GM18861 (cell line): ENCODE data around the gene MAPKBP1.

Source experiments
- ATAC-seq: cut with Tn5 transposase; IDR thresholded peaks from one replicate; pipeline ENCODE4 v1.9.1; 2021; ENCODE audit not compliant: unreplicated experiment

Gene MAPKBP1

DNA sequence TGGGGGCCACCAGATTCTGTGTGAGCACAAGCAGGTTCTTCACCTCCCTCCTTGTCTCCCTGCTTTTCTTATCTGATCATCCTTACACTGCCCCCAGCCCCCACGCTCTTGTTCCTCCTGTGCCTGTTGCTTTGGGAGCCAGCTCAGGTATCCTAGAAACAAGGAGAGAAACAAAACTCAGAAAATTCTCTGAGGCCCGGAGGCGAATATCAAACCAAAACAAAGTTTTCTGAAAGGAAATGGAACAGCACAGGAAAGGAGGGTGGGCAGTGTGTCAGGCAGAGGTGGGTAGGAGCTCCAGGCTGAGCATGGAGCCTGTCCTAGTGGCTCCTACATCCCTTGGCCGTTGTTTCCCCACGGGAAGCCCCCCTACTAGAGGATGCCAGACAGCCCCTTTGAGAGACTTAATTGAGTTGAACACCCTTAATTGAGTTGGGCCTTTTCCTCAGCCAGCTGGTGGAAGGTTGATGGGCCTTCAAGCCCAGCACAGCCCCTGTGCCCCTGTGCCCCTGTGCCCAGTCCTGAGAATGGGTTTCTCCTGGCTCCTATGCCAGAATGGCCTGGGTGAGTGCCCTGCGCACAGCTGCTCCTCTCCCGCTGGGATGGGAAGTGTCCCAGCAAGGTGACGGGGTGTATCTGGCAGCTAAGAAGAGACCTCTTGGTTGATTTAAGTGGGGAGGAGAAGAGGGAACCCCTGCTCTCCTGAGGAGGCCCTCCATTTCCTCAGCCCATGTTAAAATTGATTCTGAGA is 30.8 kb downstream of the MAPKBP1 start:
- ATAC-seq: no peak

DNA sequence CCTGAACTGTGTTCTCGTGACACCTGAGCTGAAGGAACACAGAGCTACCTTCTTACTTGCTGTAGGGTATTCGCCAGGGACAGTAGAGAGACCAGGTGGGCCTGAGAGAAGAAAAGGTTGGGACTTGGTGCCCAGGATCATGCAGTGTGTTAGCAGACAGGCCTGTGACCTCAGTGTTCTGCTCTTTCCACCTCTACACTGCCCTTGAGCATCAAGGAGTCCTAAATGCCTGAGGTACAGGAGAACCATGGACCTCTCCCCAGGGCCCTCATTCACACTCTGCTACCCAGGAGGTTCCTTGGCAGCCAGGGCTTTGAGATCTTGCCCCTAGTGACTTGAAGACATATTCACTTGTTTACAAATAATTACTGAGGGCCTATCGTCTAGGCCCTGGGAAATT is 31.4 kb downstream of the MAPKBP1 start:
- ATAC-seq: no peak

DNA sequence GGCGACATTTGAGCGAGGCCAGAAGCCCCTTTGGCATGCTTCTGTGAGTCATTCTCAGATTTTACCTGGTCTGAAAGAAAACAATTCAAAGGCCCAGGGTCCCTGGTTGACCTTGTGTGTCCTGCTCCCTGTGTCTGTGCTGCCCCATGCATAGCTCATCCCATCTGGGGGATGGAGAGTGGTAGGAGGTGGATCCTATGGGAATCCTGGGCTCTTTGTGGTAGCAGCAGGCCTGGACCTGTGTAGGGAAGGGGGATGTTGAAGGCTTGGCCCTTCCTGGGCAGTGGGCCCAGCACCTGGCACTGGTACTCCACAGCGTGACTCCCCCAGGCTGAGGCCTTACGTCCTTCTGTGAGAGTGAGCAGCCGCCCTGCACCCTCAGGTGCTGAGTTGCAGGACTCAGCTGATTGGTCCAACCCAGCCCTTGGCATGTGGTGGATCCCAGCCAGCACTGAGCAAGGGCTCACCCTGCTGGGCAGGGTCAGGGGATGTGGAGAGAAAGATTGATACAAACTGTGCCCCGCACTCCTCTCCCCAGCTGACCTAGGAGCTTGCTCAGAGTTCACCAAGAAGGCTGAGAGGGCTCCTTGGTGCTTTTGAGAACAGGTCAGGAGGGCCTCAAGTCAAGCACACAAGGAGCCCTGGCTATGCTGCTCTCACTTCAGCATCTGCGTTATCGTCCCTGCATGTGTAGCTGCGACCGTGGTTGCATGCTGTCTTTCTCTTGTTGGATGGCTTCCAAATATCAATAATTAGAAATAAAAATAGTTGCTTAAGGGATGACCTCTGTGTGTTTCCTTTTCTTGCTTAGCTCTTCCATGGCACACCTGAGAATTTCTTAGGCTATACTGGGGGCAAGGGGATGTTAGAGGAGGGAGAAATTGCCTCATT is 32.3 kb downstream of the MAPKBP1 start:
- no peak for ATAC-seq

DNA sequence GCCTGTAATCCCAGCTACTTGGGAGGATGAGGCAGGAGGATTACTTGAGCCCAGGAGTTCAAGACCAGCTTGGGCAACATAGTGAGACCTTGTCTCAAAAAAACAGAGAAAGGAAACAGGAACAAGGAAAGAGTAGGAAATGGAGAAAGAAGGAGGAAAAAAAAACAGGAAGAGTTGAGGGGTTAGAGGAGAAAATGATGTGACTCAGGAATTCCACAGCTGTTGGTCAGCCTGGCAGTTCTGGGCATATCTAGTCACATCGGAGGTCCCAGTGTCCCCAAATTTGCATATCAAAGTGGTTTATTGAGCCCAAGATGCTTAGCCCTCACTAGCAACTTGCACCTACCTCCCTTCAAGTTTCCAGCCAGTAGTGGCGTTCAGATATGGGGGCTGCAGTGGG is 34.8 kb downstream of the MAPKBP1 start:
- no peak for ATAC-seq

DNA sequence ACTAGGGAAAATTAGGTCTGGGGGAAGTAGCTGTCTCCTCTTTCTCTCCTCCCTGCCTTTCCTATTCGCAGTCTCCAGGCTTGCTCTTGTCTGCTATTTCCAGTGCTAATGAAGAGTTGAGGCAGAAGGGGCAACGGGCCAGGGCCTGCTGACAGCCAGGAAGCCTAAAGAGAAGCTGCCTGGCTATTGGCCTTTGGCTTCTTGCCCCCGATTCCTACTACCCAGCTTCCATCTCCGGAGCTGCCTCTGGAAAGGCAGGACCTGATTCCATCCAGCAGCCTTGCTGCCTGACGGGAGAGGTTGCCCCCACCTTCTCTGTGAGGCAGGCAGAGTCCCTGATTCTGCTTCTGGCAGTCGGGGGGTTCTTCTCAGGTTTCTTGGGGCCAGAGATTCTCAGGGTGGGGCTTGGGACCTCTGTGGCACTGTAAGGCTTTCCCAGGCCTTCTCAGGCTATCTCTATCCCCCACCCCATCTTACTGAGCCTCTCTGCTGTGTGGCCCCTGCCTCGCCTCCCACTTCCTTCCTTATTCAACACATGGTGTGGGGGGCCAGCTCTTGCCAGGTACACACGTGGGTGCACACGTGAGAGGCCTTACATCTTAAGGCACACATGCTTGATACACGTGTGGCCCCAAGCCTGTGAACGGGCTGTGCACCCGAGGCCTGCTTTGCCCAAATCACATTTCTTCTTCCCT is 35.4 kb downstream of the MAPKBP1 start:
- ATAC-seq: no peak

- ATAC-seq: no peak
These were observed 36.6 kb downstream of the MAPKBP1 start for GRCh38 chr15:41810651-41811431.

DNA sequence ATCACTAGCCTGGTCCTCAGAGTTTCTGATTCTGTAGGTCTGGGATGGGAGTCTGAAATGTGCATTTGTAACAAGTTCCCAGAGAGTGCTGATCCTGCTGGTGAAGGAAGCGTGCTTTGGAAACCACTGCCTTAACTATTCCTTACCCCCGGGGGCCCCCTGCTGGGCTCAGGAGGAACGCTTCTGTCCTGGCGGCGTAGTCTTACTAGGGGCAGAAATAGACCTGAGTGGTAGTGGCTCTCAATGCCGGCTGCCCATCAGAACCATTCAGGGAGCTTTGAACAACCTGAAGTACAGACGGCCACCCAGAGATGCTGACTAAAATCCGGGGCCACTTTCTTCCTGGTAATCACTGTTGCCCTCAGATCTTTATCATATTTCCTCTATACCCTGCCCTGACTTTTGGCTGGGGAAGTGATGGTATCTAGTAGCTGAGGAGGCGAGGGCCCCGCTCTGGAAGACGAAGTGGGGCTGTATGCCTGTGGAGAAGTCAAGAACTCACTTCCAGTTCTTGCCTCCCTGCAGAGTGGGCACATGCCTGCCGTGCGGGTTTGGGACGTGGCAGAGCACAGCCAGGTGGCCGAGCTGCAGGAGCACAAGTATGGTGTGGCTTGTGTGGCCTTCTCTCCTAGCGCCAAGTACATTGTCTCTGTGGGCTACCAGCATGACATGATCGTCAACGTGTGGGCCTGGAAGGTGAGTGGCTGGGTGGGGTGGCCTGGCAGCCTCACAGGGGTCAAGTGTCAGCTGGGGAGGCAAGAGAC is 37.3 kb downstream of the MAPKBP1 start:
- no peak for ATAC-seq

- ATAC-seq: no peak
These were observed 38.6 kb downstream of the MAPKBP1 start for GRCh38 chr15:41812820-41813375.

- no peak for ATAC-seq
These were observed 39.1 kb downstream of the MAPKBP1 start for GRCh38 chr15:41813426-41813825.

DNA sequence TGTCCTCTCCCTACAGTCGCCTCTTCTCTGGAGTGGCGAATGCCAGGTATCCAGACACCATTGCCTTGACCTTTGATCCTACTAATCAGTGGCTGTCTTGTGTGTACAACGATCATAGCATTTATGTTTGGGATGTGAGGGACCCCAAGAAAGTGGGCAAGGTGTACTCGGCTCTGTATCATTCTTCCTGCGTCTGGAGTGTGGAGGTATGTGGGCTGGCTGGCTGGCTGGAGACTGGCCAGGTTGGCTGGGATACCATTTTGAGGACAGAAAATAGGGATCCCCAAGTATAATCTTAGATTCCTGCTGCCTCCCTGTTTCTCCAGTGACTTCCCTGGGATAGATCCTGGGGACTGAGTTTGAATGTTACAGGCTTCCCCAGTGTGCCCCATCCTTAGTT is 40.2 kb downstream of the MAPKBP1 start:
- ATAC-seq: no peak

DNA sequence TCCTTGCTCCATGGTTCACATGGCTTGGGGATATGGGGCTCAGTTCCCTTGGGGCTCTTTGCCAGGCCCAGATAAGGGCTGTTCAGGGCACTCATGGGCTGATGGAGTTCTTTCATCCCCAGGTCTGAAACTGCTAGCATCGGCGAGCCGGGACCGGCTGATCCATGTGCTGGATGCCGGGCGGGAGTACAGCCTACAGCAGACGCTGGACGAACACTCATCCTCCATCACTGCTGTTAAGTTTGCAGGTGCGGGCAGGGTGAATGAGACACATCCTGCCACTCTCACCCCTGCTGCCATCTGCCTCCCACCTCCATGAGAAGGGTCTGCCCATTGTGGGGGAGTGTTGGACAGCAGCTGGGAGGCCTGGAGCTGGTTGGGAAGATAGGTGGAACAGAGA is 42.5 kb downstream of the MAPKBP1 start:
- no peak for ATAC-seq

GRCh38 chr15:41817327-41817726 is 43.0 kb downstream of the MAPKBP1 start:
- ATAC-seq: no peak

DNA sequence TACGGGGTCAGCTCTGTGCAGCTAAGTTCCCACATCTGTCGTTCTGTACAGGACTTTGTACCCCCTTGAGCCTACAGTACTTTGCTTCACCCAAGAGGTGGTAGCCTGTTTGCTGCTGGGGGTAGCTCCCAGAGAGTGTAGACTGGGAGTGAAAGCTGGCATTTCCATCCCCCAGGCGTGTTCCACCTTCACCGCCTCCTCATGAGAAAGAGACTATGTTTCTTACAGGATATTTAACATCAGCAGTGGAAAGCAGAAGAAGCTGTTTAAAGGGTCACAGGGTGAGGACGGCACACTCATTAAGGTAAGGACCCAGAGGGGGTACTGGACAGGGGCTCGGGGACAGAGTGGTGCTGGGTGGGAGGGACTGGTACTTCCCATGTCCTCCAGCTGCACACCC is 43.5 kb downstream of the MAPKBP1 start:
- no peak for ATAC-seq

- no peak for ATAC-seq
These were observed 45.3 kb downstream of the MAPKBP1 start for GRCh38 chr15:41819455-41820050.

GRCh38 chr15:41820791-41821423 is 46.6 kb downstream of the MAPKBP1 start:
- ATAC-seq: no peak

DNA sequence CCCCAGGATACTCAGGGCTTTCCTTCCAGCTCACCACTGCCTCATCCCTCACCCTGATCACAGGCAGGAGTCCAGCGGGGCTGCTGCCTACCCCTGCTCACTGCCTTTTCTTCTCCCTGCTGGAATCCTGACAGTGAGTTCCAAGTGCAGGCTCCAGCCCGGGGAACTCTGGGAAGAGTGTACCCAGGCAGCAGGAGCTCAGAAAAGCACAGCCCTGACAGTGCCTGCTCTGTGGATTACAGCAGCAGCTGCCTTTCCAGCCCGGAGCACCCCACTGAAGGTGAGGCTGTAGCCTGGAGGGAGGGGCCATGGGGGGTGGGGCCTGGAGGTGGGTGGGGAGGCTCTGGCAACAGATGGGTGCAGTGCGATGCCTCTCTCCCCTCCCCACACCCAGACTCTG is 47.5 kb downstream of the MAPKBP1 start:
- no peak for ATAC-seq

DNA sequence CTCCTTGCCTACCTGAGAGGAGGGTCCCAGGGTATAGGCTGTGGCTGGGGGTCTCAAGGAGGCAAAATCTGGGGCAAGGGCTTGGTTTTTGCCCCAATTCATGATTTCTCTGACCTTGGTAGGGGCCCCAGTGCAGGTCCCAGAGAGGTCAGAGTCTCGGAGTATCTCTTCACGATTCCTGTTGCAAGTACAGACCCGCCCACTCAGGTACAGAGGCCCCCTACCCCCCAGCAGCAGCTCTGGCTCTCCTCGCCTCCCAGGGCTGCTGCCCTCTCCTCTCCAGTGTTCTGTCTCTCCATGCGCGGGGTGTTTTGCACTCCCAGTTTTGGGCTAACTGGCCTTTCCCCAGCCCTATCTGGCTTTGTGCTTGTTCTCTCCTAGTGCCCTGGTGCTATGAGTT is 48.2 kb downstream of the MAPKBP1 start:
- no peak for ATAC-seq

GRCh38 chr15:41822957-41823356 is 48.7 kb downstream of the MAPKBP1 start:
- no peak for ATAC-seq

DNA sequence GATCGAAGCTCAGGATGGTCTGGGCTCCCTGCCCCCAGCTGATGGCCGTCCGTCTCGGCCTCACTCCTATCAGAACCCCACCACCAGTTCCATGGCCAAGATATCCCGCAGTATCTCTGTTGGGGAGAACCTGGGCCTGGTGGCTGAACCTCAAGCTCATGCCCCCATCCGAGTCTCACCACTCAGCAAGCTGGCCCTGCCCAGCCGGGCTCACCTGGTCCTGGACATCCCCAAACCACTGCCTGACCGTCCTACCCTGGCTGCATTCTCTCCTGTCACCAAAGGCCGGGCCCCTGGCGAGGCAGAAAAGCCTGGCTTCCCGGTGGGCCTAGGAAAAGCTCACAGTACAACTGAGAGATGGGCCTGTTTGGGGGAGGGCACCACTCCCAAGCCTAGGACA is 49.2 kb downstream of the MAPKBP1 start:
- no peak for ATAC-seq
